ENCODE measurements around the gene ADCK2.

The ADCK2 gene

DNA sequence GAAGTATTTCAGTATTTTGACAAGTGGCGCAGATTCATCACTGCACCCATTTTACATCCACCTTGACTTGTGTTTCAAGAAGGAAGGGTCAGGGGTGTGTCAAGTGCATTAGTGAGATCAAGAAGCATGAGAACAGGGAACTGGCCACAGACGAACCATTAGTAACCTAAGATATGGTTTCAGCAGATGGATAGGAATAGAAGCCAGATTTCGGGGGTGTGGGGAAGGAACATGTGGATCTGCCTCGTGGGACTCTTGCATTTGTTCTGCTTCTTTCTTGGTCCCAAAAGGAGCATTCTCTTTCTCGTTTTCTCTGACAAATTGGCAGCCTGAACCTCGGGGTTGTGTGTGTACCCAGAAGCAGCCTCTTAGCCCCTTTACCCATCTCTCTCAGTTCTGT, 41.7 kb upstream of the ADCK2 start:
- no peaks in the 10 kb centered on the region for H3K9me3 Mint-ChIP-seq

DNA sequence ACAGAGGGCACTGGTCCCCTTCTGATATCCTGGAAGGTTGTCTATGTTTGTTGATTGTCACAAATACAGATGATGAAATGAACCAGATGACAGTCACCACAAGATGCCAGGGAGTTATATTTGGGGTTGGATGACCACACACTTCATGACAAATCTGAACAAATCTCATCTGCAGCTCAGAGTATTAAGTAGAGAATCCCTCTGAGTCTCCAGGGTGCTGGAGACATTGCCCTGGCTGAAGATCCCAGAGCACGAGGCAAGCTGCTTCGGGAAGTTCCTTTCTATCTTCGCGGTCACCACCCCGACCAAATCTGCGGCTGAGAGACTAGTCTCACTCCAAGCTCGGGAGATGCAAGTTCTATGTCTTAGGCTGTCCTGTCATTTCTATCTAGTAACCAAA, 41.1 kb upstream of the ADCK2 start:
- TF ChIP-seq, protein P1, sequence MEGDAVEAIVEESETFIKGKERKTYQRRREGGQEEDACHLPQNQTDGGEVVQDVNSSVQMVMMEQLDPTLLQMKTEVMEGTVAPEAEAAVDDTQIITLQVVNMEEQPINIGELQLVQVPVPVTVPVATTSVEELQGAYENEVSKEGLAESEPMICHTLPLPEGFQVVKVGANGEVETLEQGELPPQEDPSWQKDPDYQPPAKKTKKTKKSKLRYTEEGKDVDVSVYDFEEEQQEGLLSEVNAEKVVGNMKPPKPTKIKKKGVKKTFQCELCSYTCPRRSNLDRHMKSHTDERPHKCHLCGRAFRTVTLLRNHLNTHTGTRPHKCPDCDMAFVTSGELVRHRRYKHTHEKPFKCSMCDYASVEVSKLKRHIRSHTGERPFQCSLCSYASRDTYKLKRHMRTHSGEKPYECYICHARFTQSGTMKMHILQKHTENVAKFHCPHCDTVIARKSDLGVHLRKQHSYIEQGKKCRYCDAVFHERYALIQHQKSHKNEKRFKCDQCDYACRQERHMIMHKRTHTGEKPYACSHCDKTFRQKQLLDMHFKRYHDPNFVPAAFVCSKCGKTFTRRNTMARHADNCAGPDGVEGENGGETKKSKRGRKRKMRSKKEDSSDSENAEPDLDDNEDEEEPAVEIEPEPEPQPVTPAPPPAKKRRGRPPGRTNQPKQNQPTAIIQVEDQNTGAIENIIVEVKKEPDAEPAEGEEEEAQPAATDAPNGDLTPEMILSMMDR (IDR thresholded peaks at IDR 0.05; ENCODE audit: unreplicated experiment in 3 of 3) = no peak
- H3K27me3 Mint-ChIP-seq (ENCODE audit: low read depth) = no peaks in the 10 kb centered on the region
- H3K4me1 Mint-ChIP-seq = peaks cover 48% of the 10 kb centered on the region
- H3K27ac Mint-ChIP-seq = peak overlapping the region in 2 of 3 experiments; percentile 50 to 74
- H3K9me3 Mint-ChIP-seq = no peaks in the 10 kb centered on the region
- no peak overlapping the region for H3K4me3 Mint-ChIP-seq
- H3K36me3 Mint-ChIP-seq (ENCODE audit: low read depth) = peaks cover 20% of the 10 kb centered on the region

More for the DNA sequence above, 41.7 kb upstream of the ADCK2 start:
- peak overlapping the region in 2 of 3 experiments; percentile 50 to 74 for H3K27ac Mint-ChIP-seq
- H3K27me3 Mint-ChIP-seq (ENCODE audit: low read depth) = no peaks in the 10 kb centered on the region
- TF ChIP-seq, protein P1 (IDR thresholded peaks at IDR 0.05; ENCODE audit: unreplicated experiment in 3 of 3) = no peak
- H3K4me3 Mint-ChIP-seq = no peak overlapping the region
- peaks cover 20% of the 10 kb centered on the region for H3K36me3 Mint-ChIP-seq (ENCODE audit: low read depth)
- H3K4me1 Mint-ChIP-seq = peaks cover 52% of the 10 kb centered on the region

DNA sequence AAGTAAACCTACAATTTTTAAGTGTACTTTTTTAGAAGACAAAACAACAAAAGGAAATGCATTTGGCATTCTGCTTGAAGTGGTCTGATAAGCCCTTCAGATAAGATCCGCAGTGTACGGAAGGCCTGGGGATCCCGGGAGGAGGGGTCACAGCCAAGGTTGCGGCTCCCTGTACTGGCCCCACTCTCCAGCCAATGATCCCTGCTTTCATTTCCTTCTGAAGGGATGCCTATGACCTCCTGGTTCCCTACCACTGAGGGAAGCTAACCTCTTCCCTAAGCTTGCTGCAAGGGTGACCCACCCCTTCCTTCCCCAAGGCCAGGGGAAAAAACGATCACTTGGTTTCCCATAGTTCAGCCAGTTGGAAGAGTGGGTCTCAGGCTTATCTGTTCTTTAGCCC, 37.4 kb upstream of the ADCK2 start:
- Mint-ChIP-seq H3K27ac (peak overlapping the region; percentile 8 to 69 (median 39)), H3K4me3 (peak overlapping the region in 1 of 3 experiments; percentile 12), H3K36me3 (ENCODE audit: low read depth) (peaks cover 12% of the 10 kb centered on the region), H3K9me3 (no peaks in the 10 kb centered on the region), H3K4me1 (peaks cover 59% of the 10 kb centered on the region), H3K27me3 (ENCODE audit: low read depth) (no peaks in the 10 kb centered on the region)
- TF ChIP-seq, protein P1 (IDR thresholded peaks at IDR 0.05; ENCODE audit: unreplicated experiment in 3 of 3) = no peak

DNA sequence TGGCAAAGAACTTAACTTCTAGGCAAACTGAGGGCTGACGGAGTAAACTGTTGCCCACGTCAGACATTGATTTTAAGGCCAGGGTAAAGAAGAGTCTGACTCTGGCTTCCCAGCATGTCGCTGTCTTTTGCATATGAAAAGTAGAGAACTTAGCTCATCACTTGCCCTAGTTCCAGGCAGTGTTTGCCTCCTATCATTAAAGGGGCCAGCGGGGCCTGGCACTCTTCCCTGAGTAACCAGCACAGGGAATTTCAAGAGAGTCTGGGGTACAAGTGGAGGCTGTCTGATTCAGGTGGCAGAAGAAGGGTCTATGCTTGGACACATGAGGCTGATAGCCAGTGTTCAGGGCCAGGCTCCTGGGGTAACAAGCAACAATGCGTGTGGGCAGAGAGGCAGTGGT, 36.9 kb upstream of the ADCK2 start:
- TF ChIP-seq, protein P1 (IDR thresholded peaks at IDR 0.05; ENCODE audit: unreplicated experiment in 3 of 3) = no peak
- Mint-ChIP-seq H3K4me3 (peak overlapping the region in 2 of 3 experiments; percentile 4 to 58), H3K4me1 (peaks cover 57% of the 10 kb centered on the region), H3K27ac (peak overlapping the region; percentile 8 to 69 (median 45)), H3K27me3 (ENCODE audit: low read depth) (no peaks in the 10 kb centered on the region), H3K9me3 (no peaks in the 10 kb centered on the region), H3K36me3 (ENCODE audit: low read depth) (peaks cover 11% of the 10 kb centered on the region)

DNA sequence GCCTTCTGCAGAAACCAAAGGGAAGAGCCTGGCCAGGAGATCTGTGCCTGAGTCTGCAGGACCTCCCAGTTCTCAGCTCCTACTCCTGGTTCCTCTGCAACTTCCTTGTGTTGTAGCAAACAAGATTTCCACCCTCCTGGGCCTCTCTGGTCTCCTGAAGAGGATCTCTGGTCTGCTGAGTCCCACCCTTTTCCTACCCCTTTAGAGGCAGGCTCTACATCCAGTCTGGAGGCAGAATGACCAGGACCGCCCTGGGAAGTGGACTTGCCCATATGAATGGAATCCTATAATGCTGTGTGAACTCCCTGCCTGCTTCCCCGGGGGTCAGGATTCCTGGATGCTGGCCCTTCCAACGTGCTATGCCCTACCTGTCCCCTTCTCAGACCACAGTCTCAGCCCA, 35.3 kb upstream of the ADCK2 start:
- H3K4me3 Mint-ChIP-seq = peak overlapping the region; percentile 81 to 99 (median 99)

More for the DNA sequence above, 35.3 kb upstream of the ADCK2 start:
- H3K27me3 Mint-ChIP-seq (ENCODE audit: low read depth) = peaks cover 6% of the 10 kb centered on the region
- no peaks in the 10 kb centered on the region for H3K9me3 Mint-ChIP-seq
- TF ChIP-seq, protein P1 (IDR thresholded peaks at IDR 0.05; ENCODE audit: unreplicated experiment in 3 of 3) = no peak
- H3K27ac Mint-ChIP-seq = peak overlapping the region; percentile 52 to 80 (median 61)
- H3K4me1 Mint-ChIP-seq = peaks cover 51% of the 10 kb centered on the region
- H3K36me3 Mint-ChIP-seq (ENCODE audit: low read depth) = peaks cover 5% of the 10 kb centered on the region
